Measurements from ENCODE around the gene C1GALT1.

Gene C1GALT1

DNA sequence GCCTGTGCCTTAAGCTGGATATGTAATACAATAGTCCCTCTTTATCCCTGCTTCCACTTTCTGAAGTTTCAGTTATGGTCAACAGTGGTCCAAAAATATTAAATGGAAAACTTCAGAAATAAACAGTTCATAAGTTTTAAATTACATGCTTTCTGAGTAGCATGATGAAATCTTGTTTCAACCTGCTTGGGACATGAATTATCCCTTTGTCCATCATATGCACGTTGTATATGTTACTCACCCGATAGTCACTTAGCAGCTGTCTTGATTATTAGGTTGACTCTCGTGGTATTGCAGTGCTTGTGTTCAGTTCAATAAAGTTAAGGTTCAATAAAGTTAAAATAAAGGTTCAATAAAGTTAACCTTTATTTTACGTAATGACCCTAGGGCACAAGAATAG lies 25.5 kb downstream of the C1GALT1 start:
- H3K27ac ChIP-seq (ENCODE audit: low read depth, low read length, poor library complexity, severe bottlenecking) = no peak overlapping the region

DNA sequence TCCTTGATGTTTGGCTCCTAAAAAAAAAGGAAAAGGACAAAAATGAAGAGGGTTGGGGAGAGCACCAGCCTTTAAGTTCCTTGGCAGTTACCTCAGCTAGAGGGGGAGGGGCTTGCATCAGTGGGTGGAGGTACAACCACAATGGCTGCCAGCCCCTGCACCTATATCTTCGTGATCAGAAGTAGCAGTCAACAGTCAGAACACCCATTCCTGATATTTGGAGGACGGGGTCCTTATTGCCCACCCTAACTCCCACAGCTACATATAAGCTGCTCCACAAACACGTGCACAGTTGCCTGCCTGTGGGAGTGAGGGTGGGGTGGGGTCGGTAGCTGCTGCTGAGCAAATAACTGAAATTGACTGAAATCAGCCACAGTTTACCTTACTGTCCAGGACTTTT lies 26.2 kb downstream of the C1GALT1 start:
- no peak overlapping the region for H2AFZ ChIP-seq (ENCODE audit: low read length)
- H3K4me3 ChIP-seq (ENCODE audit: low read depth, low read length, poor library complexity, severe bottlenecking) = no peak overlapping the region
- no peaks in the 10 kb centered on the region for H3F3A ChIP-seq (ENCODE audit: insufficient read depth, low read length)
- H3K36me3 ChIP-seq (ENCODE audit: insufficient read depth, low read length) = peaks cover 26% of the 10 kb centered on the region
- peaks cover 5% of the 10 kb centered on the region; the same call in 1 of the 2 replicates for H3K9me3 ChIP-seq (ENCODE audit: low read length)
- no peak overlapping the region for H3K27ac ChIP-seq (ENCODE audit: low read depth, low read length, poor library complexity, severe bottlenecking)
- peaks cover 97% of the 10 kb centered on the region for H3K79me2 ChIP-seq (ENCODE audit: insufficient read depth, low read length)
- no peaks in the 10 kb centered on the region for H3K27me3 ChIP-seq (ENCODE audit: insufficient read depth, low read length)
- H3K4me2 ChIP-seq (ENCODE audit: low read length) = no peak overlapping the region
- H3K9ac ChIP-seq (ENCODE audit: low read length) = no peak overlapping the region
- no peaks in the 10 kb centered on the region for H3K4me1 ChIP-seq (ENCODE audit: insufficient read depth, low read length, severe bottlenecking)
- H3K9me2 ChIP-seq (ENCODE audit: low read depth, low read length) = no peaks in the 10 kb centered on the region
- no peak for TF ChIP-seq EZH2 (IDR thresholded peaks at IDR 0.05; ENCODE audit: borderline replicate concordance, low read length)
- TF ChIP-seq, protein P1, sequence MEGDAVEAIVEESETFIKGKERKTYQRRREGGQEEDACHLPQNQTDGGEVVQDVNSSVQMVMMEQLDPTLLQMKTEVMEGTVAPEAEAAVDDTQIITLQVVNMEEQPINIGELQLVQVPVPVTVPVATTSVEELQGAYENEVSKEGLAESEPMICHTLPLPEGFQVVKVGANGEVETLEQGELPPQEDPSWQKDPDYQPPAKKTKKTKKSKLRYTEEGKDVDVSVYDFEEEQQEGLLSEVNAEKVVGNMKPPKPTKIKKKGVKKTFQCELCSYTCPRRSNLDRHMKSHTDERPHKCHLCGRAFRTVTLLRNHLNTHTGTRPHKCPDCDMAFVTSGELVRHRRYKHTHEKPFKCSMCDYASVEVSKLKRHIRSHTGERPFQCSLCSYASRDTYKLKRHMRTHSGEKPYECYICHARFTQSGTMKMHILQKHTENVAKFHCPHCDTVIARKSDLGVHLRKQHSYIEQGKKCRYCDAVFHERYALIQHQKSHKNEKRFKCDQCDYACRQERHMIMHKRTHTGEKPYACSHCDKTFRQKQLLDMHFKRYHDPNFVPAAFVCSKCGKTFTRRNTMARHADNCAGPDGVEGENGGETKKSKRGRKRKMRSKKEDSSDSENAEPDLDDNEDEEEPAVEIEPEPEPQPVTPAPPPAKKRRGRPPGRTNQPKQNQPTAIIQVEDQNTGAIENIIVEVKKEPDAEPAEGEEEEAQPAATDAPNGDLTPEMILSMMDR (IDR thresholded peaks at IDR 0.05; ENCODE audit: low read length) = no peak
- no peaks in the 10 kb centered on the region for H4K20me1 ChIP-seq (ENCODE audit: insufficient read depth, low read length)

More for the DNA sequence above, 25.5 kb downstream of the C1GALT1 start:
- no peak overlapping the region for H2AFZ ChIP-seq (ENCODE audit: low read length)
- H3K36me3 ChIP-seq (ENCODE audit: insufficient read depth, low read length) = peaks cover 27% of the 10 kb centered on the region
- H3F3A ChIP-seq (ENCODE audit: insufficient read depth, low read length) = no peaks in the 10 kb centered on the region
- H3K9me2 ChIP-seq (ENCODE audit: low read depth, low read length) = no peaks in the 10 kb centered on the region
- no peaks in the 10 kb centered on the region for H3K4me1 ChIP-seq (ENCODE audit: insufficient read depth, low read length, severe bottlenecking)
- H4K20me1 ChIP-seq (ENCODE audit: insufficient read depth, low read length) = no peaks in the 10 kb centered on the region
- TF ChIP-seq, protein P1 (IDR thresholded peaks at IDR 0.05; ENCODE audit: low read length) = no peak
- TF ChIP-seq EZH2 (IDR thresholded peaks at IDR 0.05; ENCODE audit: borderline replicate concordance, low read length) = no peak
- no peaks in the 10 kb centered on the region for H3K27me3 ChIP-seq (ENCODE audit: insufficient read depth, low read length)
- no peak overlapping the region for H3K9ac ChIP-seq (ENCODE audit: low read length)
- H3K9me3 ChIP-seq (ENCODE audit: low read length) = peaks cover 5% of the 10 kb centered on the region; the same call in 1 of the 2 replicates
- H3K4me2 ChIP-seq (ENCODE audit: low read length) = no peak overlapping the region
- H3K79me2 ChIP-seq (ENCODE audit: insufficient read depth, low read length) = peaks cover 97% of the 10 kb centered on the region
- H3K4me3 ChIP-seq (ENCODE audit: low read depth, low read length, poor library complexity, severe bottlenecking) = no peak overlapping the region

DNA sequence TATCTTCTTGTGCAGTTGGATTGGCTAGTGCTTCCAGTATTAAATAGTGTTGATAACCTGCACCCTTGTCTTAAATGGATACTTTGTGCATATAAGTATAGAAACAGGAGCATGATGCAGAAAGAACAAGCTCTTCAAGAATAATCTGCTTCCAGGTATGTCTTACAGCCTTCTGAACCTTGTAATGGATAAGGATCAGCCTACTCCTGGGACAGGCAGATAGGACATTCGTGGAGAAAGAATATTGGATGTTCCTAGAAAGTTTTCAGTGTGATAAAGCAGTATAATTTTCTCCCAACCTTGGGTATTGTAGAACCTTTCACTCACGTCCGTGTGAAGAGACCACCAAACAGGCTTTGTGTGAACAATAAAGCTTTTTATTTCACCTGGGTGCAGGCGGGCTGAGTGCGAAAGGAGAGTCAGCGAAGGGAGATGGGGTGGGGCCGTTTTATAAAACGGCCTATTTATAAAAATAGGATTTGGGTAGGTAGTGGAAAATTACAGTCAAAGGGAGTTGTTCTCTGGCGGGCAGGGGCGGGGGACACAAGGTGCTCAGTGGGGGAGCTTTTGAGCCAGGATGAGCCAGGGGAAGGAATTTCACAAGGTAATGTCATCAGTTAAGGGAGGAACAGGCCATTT lies 27.2 kb downstream of the C1GALT1 start:
- no peak overlapping the region for H3K9ac ChIP-seq (ENCODE audit: low read length)
- peaks cover 34% of the 10 kb centered on the region for H3K36me3 ChIP-seq (ENCODE audit: insufficient read depth, low read length)
- TF ChIP-seq, protein P1 (IDR thresholded peaks at IDR 0.05; ENCODE audit: low read length) = no peak
- TF ChIP-seq EZH2 (IDR thresholded peaks at IDR 0.05; ENCODE audit: borderline replicate concordance, low read length) = no peak
- H3K27ac ChIP-seq (ENCODE audit: low read depth, low read length, poor library complexity, severe bottlenecking) = no peak overlapping the region
- no peaks in the 10 kb centered on the region for H4K20me1 ChIP-seq (ENCODE audit: insufficient read depth, low read length)
- peaks cover 88% of the 10 kb centered on the region for H3K79me2 ChIP-seq (ENCODE audit: insufficient read depth, low read length)
- no peaks in the 10 kb centered on the region for H3K27me3 ChIP-seq (ENCODE audit: insufficient read depth, low read length)
- no peak overlapping the region for H3K4me3 ChIP-seq (ENCODE audit: low read depth, low read length, poor library complexity, severe bottlenecking)
- no peak overlapping the region for H3K4me2 ChIP-seq (ENCODE audit: low read length)
- H3K9me3 ChIP-seq (ENCODE audit: low read length) = peaks cover under 1% of the 10 kb centered on the region; the same call in 1 of the 2 replicates
- H3K4me1 ChIP-seq (ENCODE audit: insufficient read depth, low read length, severe bottlenecking) = no peaks in the 10 kb centered on the region
- H3F3A ChIP-seq (ENCODE audit: insufficient read depth, low read length) = no peaks in the 10 kb centered on the region
- H3K9me2 ChIP-seq (ENCODE audit: low read depth, low read length) = no peaks in the 10 kb centered on the region
- no peak overlapping the region for H2AFZ ChIP-seq (ENCODE audit: low read length)

Data from OCI-LY1 (cell line).